GM19467 (cell line): ENCODE results near the gene TKTL1.
A peak's percentile ranks its signal among the peaks of the same experiment; 100 is the strongest.

Experiments used
- ATAC-seq: cut with Tn5 transposase; IDR thresholded peaks from one replicate; pipeline ENCODE4 v1.9.1; 2021; ENCODE audit warnings: mild to moderate bottlenecking, moderate library complexity; ENCODE audit not compliant: unreplicated experiment

TKTL1 gene

DNA sequence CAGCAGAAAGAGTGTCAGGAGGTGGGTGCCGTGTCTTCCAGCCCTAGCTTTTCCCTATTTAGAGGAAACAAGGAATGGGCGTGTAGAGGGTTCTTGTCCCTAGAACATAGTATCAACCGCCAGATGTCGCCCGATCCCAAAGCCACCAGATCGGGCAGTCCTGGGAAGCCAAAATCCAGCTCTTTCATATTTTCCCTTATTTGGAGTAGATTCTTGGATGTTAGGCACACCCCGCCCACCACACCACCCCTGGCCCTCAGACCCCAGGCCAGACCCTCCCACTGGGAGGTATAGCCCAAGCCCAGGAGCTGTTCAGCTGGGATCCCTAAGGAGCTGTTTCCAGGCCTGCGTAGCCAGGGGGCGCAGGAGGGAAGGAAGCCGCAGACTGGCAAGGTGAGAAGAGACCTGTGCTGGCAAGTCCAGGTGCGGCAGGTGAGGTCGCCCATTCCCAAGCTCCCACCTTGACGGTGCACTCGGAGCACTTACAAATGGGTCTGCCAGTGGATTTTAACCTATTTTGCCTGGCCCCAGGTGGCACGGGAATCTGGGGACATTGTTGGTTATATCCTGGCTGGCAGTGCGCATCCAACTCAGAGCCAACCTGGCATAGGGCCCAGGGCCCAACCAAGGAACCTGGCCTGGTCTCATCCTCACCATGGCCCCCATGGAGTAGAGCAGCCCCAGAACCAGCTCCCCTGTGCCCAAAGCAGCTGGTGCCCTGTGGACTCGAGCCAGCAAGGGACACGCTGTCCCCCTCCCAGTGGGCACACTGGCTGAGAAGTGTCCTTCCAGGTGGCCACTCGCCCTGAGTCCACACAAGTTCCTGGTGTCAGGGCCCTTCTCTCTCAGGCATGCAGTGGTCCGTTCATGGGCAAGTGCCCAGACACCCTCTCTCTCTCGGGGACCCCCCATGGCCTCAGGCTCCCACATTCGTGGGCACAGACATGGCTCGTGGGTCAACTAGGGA, 78.0 kb downstream of the TKTL1 start:
- ATAC-seq, result no peak

DNA sequence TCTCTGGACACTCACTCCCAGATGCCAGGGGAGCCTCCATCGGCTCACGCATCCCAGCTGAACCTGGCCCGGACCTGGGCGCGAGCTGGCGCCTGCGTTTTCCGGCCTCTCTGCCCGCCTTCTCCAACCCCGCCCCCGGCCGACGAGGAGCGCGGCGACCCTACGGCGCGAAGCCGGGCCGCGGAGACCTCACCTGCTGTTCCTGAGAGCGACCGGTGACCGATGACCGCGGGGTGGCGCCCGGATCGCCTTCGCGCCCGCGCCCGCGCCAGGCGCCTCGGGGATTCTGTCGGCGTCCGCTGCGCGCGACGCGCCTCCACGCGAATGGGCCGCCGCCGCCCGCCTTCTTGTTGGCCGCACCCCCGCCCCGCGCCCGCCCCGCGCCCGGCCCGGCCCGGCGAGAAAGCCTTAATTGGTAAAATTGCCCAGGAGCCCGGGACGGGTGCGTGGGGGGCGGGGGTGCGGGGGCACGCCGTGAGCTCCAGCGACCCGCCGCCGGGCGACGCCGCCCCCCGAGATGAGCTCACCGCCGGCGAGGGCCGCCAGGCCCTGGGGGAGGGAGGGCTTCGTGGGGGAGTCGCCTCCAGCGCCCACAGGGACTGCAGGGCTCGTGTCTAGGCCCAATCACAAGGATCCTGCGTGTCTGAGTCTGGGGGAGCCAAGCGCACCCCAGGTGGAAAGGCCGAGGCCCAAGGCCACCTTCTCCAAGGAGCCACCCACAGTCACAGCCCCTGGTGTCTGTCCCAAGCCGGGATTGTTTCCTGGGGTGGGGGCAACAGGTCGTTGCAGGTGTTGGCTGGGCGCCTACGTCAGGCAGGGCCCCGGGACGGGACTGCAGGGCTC, 78.9 kb downstream of the TKTL1 start, which contains the start of gene FLNA:
Gene FLNA, minus strand, starts transcription at position 322 of the 843 bp plus-strand sequence. CDS start 3,389 bp downstream, outside the sequence.
- ATAC-seq, result no peak

DNA sequence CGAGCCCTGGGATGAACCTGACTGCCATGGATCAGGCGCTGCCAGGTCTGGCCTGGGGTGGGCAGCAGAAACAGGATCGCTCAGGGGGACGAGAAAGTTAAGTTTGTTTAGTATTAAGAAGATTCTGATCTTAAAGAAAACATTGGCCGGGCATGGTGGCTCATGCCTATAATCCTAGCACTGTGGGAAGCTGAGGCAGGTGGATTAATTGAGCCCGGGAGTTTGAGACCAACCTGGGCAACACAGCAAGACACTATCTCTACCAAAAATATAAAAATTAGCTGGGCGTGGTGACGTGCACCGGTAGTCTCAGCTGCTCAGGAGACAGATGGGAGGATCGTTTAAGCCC, 79.5 kb downstream of the TKTL1 start:
- no peak for ATAC-seq

DNA sequence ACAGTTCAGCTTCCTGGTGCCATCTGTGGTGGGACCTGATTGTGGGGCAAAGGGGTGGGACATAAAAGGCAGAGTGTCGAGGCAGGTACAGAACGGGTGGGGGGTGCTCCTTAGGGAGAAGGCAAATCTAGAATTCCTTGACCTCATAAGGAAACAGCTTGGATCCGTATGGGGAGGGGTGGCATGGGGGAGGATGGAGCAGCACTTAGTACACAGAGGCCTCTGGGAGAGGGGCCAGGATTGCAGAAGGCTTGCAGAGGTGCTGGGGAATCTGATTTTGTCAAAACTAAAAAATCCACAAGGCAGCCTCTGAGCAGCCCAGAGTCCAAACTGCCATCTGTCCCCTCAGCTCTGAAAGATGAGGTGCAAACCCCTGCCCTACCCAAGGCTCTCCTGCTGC, 81.2 kb downstream of the TKTL1 start:
- no peak for ATAC-seq

DNA sequence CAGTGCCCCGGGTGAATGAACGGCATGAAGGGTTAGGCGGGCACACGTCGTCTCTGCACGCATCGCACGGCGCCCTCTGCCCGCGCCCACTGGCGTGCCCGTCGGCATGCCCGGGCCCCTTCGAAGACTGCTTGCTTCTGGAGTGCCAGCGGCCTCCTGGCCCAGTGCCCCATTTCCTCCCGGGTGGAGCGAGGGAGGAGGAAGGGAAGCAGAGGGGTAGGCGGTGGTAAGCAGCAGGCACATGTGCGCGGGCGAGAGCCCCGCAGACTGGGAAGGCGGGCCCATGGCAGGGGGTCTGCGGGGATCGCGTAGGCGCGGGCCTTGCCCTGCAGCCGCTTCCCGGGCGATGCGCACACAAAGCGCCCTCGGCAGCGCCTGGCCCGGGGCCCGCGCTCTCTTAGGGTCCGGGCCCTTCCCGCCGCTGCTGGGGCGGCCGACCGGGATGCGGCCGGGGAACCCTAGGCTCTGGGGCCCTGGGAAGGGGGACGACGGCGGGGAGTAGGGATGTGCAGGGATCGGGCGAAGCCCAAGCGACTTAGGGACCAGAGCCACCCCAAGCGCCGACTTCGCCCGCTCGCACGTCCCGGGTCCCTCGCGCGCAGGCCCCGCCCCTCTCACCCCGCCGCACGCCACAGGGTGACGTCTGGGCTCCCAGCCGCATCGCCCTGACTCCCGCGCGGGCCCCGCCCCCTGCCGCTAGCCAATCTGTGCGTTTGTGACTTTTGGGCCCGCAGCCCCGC, 82.6 kb downstream of the TKTL1 start:
- peak; percentile 1 for ATAC-seq

DNA sequence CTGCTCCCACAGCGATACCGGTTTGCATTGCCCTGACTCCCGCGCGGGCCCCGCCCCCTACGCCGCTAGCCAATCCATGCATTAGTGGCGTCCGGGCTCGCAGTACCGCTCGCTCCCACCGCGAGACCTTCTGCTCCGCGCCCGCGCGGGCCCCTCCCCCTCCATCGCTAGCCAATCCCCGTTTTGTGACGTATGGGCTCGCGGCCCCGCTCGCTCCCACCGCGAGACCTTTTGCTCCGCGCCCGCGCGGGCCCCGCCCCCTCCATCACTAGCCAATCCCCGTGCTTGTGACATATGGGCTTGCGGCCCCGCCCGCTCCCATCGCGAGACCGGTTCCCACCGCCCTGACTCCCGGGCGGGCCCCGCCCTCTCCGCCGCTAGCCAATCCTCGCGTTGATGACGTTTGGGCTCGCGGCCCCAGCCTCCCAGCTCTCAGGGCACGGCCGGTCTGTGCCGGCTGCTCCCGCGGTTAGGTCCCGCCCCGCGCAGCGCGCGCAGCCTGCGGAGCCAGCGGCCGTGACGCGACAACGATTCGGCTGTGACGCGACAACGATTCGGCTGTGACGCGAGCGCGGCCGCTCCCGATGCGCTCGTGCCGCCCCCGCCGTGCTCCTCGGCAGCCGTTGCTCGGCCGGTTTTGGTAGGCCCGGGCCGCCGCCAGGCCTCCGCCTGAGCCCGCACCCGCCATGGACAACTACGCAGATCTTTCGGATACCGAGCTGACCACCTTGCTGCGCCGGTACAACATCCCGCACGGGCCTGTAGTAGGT, 83.4 kb downstream of the TKTL1 start, which contains the start of gene EMD:
Gene EMD, plus strand, starts transcription at position 497 of the 770 bp plus-strand sequence. Its CDS starts 190 bp downstream, at position 687.
- ATAC-seq, result peak; percentile 74

DNA sequence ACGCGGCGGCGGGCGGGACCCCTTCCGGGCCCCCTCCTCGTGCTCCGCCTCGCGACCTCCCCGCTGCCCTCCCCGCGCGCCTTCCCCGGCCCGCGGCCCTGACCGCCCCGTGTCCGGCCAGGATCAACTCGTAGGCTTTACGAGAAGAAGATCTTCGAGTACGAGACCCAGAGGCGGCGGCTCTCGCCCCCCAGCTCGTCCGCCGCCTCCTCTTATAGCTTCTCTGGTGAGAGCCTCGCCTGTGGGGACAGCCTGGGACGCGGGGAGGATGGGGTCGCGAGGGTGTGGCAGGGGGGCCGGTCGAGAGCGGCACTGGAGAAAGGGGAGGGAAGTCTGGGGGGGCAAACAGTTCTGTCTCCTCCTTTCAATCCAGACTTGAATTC, 84.0 kb downstream of the TKTL1 start:
- ATAC-seq, result no peak
